ENCODE measurements around the gene CORO2A. TPM values are rescaled to one million over a fixed set of nuclear protein-coding genes. Genes with fewer than 3 reads are reported as not detected.

The CORO2A gene
- total RNA-seq, 1 donor, result 0.36 TPM

DNA sequence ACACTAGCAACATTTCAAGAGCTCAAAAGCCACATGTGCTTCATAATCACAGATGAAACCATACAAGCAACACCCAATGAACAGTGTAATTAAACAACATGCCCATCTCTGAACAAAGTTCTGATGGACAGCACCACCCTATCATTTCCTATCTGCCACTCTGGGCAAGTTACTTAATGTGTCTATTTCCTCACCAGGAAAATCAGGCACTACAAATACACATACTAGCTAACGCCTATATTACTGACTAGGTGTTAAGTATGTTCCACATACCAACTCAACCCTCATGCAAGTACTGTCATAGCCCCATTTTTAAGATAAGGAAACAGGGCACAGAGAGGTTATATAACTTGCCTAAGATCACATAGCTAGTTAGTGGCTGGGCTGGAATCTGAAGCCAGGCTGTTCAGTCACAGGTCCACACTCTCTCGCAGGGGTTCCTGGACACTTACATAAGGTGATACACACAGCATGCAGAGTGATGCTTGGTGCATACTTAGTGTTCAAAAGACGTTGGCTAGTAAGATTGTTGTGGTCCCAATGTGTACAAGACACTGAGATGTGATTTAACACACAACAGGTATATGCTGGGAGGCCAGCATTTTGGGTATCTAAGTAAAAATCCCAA lies 24.2 kb downstream of the CORO2A start:
- no peak for DNase-seq (ENCODE audit: low read depth)
- TF ChIP-seq, protein P1, sequence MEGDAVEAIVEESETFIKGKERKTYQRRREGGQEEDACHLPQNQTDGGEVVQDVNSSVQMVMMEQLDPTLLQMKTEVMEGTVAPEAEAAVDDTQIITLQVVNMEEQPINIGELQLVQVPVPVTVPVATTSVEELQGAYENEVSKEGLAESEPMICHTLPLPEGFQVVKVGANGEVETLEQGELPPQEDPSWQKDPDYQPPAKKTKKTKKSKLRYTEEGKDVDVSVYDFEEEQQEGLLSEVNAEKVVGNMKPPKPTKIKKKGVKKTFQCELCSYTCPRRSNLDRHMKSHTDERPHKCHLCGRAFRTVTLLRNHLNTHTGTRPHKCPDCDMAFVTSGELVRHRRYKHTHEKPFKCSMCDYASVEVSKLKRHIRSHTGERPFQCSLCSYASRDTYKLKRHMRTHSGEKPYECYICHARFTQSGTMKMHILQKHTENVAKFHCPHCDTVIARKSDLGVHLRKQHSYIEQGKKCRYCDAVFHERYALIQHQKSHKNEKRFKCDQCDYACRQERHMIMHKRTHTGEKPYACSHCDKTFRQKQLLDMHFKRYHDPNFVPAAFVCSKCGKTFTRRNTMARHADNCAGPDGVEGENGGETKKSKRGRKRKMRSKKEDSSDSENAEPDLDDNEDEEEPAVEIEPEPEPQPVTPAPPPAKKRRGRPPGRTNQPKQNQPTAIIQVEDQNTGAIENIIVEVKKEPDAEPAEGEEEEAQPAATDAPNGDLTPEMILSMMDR (IDR thresholded peaks at IDR 0.05; ENCODE audit: insufficient read depth, low read length), result no peak

DNA sequence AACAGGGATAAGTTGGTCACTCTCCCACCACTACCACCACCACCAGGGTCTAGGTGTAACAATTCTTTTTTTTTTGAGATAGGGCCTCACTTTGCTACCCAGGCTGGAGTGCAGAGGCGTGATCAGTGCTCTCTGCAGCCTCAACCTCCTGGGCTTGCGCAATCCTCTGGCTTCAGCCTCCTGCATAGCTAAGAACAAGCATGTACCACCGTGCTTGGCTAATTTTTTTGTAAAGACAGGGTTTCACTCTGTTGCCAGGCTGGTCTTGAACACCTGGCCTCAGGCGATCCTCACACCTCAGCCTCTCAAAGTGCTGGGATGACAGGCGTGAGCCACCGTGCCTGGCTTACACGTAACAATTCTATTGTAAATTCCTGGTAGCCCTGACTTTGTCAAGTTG lies 27.5 kb downstream of the CORO2A start:
- no peak overlapping the region for H3K4me3 ChIP-seq (ENCODE audit: low read depth, low read length)
- DNase-seq (ENCODE audit: low read depth), result peak; percentile 11
- TF ChIP-seq, protein P1 (IDR thresholded peaks at IDR 0.05; ENCODE audit: insufficient read depth, low read length), result no peak

More for the DNA sequence above, 24.2 kb downstream of the CORO2A start:
- no peak overlapping the region for H3K4me3 ChIP-seq (ENCODE audit: low read depth, low read length)

DNA sequence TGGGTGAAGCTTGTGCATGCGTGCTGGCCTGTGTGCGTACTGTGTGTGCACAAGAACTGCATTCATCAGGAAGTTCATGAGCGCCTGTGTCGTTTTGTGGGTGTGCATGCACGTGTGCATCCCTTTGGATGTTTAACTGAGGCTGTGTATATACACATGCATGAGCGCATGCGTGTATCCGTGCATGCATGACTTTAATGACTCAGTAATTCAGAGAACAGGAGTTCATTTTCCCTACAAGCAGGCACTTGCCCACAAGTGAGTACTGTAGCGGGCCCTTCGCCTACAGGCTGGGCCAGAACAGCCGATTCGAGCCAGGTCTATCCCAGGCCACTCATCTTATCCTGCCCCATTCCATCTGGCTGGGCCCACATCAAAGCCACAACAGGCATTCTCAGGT lies 29.8 kb downstream of the CORO2A start:
- no peak for DNase-seq (ENCODE audit: low read depth)
- H3K4me3 ChIP-seq (ENCODE audit: low read depth, low read length), result no peak overlapping the region
- TF ChIP-seq, protein P1 (IDR thresholded peaks at IDR 0.05; ENCODE audit: insufficient read depth, low read length), result no peak

DNA sequence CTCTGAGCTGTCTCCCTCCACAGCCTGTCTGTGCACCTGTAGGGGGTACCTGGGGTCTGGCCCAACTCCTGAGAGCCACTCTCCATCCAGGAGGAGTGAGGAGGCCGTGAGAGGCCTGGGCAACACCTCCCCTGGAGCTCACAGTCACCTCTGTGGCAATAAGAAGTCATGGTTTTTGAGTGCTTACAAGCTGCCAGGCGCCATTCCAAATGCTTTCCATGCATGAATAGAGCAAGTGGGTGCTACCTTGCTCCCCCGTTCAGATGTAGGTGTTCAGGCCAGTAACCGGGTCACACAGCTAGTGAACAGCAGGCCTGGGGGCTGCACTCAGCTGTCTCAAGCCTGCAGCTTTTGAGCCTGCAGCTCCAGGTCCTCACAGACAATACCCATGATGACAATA lies 30.6 kb downstream of the CORO2A start:
- H3K4me3 ChIP-seq (ENCODE audit: low read depth, low read length), result no peak overlapping the region
- DNase-seq (ENCODE audit: low read depth), result no peak
- TF ChIP-seq, protein P1 (IDR thresholded peaks at IDR 0.05; ENCODE audit: insufficient read depth, low read length), result no peak

DNA sequence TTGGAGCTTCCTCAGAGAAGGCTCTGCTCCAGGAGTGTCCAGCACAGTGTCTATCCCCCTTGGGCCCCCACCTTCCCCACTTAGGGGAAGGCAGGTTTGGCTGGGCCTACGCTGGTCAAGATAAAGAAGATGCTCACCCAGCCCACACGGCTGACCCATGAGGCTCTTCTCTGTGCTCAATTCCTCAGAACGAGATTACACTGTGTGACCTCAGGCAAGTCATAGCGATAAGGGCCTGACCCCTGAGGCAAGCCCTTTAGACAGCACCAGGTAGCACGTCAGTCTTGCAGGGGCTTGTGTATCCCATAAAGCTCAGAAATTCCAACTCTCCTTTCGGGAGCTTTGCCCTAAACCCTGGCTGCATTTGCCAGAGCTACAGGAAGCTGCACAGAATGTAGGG lies 32.6 kb downstream of the CORO2A start:
- no peak for DNase-seq (ENCODE audit: low read depth)
- H3K4me3 ChIP-seq (ENCODE audit: low read depth, low read length), result no peak overlapping the region
- TF ChIP-seq, protein P1 (IDR thresholded peaks at IDR 0.05; ENCODE audit: insufficient read depth, low read length), result no peak

DNA sequence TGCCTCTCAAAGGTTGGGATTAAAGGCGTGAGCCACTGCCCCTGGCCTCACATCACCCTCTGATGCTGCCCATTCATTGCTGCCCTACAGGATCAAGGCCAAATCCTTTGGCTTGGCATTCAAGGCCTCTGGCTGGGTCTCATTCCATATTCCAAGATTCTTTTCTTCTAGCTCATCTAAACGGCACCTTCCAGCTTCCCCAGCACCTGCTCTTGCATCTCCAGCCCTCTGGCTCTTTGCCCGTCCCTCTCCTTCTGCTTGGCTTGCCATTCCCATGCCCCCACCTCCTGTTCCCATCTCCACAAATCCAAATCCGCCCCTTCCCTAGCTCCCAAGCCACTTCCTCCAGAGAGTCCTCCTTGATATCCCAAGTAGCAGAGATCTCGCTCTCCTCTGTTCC lies 33.1 kb downstream of the CORO2A start:
- TF ChIP-seq, protein P1 (IDR thresholded peaks at IDR 0.05; ENCODE audit: insufficient read depth, low read length), result no peak
- no peak for DNase-seq (ENCODE audit: low read depth)

More for the DNA sequence above, 33.1 kb downstream of the CORO2A start:
- no peak overlapping the region for H3K4me3 ChIP-seq (ENCODE audit: low read depth, low read length)

All from fibroblast of the aortic adventitia (primary cell).